GM18873 (cell line): ENCODE measurements around the gene BSDC1.
"Not testable (repeated sequence)": the region's sequence is repeated elsewhere in the genome, so short reads cannot be mapped to it uniquely, and the experiment has no call there.

ENCODE experiments used
- ATAC-seq: cut with Tn5 transposase; IDR thresholded peaks from one replicate; pipeline ENCODE4 v1.9.1; 2021; ENCODE audit warnings: mild to moderate bottlenecking, moderate library complexity, moderate number of reproducible peaks; ENCODE audit not compliant: unreplicated experiment, low FRiP score

The BSDC1 gene, protein sequence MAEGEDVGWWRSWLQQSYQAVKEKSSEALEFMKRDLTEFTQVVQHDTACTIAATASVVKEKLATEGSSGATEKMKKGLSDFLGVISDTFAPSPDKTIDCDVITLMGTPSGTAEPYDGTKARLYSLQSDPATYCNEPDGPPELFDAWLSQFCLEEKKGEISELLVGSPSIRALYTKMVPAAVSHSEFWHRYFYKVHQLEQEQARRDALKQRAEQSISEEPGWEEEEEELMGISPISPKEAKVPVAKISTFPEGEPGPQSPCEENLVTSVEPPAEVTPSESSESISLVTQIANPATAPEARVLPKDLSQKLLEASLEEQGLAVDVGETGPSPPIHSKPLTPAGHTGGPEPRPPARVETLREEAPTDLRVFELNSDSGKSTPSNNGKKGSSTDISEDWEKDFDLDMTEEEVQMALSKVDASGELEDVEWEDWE

DNA sequence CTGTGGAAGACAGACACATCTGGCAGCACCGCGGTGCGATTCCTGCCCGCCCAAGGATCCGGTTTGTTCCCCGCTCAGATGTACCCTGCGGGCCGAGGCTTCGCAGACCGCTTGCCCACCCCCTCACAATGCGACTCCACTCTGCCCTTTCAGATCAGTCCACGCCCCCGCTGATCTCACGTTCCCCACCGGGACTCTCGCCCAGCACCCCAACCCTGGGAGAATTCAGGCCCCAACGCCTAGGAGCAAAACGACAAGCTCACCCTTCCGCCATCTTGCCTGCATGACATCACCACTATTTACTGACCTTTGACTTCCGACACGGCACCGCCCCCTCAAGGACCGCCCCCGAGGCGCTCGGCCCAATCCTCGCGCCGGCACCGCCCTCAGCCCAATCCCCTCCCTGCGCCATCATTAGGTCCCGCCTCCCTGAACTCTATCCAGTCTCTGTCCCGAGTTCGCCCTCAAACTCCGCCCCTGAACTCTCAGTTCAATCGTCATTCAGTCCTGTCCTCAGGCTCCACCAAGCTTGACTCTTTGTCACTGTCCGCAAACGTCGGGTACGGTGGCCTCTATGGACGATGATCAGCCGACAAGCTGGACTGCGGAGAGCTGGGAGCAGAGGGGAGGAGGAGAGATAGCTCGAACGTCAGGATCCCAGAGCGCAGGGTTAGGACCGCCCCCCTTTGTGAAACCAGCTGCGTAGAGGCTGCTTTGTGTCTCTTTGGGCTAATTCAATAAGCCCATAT, at the start of gene BSDC1:
BSDC1 (minus strand) TSS at position 301 of the 749 bp plus-strand sequence; CDS start at position 274, 27 bp downstream.
- ATAC-seq: peak; percentile 95

DNA sequence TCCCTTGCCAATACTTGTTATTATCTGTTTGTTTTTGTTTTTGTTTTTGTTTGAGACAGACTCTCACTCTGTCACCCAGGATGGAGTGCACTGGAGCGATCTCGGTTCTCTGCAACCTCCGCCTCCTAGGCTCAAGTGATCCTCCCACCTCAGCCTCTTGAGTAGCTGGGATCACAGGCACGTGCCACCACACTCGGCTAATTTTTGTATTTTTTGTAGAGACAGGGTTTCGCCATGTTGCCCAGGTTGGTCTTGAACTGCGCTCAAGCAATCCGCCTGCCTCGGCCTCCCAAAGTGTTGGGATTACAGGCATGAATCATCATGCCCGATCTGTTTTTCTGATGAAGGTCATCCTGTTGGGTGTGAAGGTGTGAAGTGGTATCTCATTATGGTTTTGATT, 47.2 kb upstream of the BSDC1 start:
- not testable (repeated sequence) for ATAC-seq

GRCh38 chr1:32438777-32439176, 44.5 kb upstream of the BSDC1 start:
- not testable (repeated sequence) for ATAC-seq

DNA sequence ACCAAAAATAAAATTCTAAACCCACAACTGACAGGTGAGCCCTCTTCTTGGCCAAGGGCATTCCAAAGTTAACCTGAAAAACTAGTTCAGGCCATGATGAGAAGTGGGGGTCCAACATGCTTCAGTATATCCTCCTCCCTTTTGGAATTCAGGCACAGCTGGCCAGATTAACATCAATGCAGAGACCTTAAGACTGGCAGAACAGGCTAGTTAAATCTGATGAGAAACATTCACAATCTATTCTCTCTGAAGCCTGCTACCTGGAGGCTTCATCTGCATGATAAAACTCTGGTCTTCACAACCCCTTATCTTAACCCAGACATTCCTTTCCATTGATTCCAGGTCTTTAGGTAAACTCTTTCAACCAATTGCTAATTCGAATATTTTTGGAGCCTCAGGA, 43.9 kb upstream of the BSDC1 start:
- no peak for ATAC-seq

DNA sequence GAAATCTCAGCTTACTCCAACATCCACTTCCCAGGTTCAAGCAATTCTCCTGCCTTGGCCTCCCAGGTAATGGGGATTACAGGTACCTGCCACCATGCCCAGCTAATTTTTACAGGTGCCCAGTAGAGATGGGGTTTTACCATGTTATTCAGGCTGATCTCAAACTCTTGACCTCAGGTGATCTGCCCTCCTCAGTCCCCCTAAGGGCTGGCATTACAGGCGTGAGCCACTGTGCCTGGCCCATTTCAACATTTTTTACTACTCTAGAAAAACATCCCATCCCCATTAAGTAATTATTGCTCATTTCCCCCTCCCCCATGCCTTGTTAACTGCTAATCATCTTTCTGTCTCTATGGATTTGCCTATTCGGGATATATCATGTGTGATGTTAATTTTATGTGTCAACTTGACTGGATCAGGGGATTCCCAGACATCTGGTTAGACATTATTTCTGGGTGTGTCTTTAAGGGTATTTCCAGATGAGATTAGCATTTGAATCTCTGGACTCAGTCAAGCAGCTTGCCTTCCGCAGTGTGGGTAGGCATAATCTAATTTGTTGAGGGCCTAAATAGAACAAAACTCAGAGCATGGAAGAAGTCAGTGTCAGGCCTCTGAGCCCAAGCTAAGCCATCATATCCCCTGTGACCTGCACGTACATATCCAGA, 37.6 kb upstream of the BSDC1 start:
- no peak for ATAC-seq

- no peak for ATAC-seq
These were observed 33.2 kb upstream of the BSDC1 start for GRCh38 chr1:32427264-32427963.

- no peak for ATAC-seq
These were observed 32.4 kb upstream of the BSDC1 start for GRCh38 chr1:32426489-32427255.

DNA sequence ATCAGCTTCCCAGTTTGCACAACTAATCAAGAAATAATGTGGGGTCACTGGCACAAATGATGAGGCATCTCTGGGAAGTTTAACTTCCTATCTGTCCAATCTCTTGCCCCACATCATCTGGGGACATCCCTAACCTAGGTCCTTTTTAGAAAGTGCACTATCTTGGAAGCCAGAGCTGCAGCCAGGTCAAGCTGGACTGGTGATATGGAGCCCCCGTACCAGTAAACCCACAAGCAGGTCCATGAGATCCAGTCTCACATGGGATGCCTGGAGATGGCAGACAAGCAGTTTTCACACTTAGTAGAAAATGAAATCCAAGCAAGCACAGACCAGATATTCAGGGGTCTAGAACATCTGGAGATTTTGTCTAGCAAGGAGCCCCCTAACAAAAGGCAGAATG, 27.5 kb upstream of the BSDC1 start:
- no peak for ATAC-seq

DNA sequence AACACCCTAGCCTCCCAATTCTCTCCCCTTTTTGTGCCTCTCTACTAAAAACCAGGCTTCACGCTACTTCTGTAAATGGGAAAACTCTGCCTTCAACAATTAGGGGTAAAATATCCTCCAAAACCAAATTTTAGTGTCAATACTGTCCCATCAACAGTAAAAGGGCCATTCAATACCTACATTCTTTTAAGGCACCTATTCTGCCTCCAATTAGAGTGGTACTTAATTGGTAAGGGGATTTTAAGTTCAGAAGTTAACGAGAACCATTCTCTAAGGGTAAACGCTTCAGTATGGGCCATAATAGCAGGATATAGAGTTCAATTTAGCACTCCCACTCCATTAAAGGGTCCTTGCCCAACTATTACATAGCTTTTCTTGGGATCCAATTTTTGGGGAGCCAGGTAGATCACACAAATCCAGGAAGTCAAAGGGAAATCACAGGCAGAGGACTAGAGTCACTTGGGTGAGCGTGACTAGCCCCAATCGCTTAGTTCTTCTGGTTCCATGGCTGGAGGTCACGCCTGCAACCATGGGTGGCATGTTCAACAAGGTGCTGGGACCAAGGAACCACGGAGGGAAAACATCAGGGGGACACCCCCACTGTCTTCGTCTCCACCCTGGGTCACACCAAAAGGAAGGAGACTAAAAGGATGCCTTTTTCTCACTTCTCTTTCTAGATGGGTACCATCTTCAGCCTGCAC, 20.1 kb upstream of the BSDC1 start:
- ATAC-seq: no peak

GRCh38 chr1:32413507-32414185, 19.4 kb upstream of the BSDC1 start:
- ATAC-seq: no peak

DNA sequence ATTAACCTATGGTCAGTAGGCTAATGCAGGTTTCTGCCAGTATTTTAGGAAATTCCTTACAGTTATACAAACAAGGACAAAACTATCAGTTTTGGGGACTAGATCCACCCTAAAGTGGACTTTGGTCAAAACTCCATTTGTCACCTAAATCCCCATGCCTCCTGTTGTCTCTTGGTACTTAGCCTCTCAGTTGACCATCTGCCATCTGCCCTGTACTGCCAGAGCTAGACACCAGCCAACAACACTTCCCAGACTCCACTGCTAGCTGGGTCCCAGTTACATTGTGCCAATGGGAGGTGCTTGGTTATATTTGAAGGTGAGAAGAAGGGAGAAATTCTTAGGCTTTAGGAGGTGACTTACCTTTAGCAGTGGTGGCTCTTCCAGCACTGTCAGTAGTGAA, 17.0 kb upstream of the BSDC1 start:
- ATAC-seq: no peak

- ATAC-seq: no peak
These were observed 12.4 kb upstream of the BSDC1 start for GRCh38 chr1:32406629-32407111.

- ATAC-seq: no peak
These were observed 11.6 kb upstream of the BSDC1 start for GRCh38 chr1:32405672-32406467.

DNA sequence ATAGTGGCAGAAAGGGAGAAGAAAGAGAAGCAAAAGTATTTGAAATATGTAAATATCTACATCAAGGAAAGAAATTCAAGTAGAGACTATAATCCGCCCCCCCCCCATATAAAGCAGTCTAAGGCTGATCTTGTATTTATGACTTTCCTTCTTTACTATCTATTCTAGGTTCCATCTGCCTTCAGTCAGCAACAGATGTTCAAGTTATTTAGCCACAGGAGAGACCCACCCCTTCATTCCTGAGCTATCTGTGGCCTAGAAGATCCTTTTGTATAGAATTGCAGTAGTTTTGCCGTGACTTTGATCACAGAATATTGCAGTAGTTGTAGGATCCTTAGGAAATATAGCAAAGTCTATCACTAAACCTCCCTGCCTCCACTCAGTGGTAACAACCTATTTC, 10.7 kb upstream of the BSDC1 start:
- no peak for ATAC-seq

DNA sequence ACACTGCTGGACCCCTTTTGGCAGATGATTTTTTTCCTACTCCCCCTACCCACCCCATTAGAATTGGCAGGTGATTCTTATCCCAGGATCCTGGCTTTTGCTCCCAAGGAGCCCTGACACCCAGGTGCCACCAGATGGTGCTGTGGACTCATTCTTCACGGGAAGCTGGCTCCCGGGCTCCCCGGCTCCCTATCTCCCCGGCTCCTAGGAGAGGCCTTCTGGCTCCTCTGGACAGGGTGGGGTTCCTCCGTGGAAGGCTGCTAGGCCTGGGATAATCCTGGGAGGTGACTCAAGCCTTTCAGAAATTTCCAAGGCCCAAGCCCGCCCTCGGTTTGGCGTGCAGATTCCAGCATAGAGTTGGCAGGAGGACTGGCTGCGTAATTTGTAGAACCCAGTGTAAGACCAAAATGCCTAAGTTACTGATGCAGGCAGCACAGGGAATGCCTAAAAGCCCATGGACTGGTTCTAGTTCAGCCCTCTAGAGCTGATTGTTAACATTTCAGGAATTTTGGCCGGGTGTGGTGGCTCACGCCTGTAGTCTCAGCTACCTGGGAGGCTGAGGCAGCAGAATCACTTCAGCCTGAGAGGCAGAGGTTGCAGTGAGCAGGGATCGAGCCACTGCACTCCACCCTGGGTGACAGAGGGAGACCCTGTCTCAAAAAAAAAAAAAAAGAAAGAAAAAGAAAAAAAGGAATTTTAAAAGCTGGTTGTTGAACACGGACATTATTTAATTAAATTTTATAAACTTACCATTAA, 6.8 kb upstream of the BSDC1 start:
- ATAC-seq: no peak

DNA sequence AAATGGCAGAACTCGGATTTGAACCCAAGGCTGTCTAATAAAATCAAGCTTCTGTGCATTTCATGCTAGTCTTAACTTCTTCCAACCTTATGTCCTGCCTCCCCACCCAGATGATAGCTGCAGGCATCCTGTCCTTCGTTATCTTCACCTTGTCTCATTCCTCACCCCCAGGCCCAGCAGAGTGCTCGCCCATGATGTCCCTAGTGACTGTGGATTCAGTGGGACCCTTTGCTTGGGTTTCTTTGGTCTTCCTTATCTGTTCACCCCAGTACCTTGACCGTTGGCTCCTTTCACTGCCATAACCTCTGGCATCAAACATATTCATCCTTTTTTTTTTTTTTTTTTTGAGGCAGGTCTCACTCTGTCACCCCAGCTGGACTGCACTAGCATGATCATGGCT, 5.6 kb upstream of the BSDC1 start:
- no peak for ATAC-seq

- ATAC-seq: no peak
These were observed 4.2 kb upstream of the BSDC1 start for GRCh38 chr1:32398401-32398800.
